22Rv1 (cell line): Measurements from ENCODE around the gene PIGB.

ENCODE experiments used
- CTCF ChIP-seq: fragments of 450-650 bp; IDR thresholded peaks from 2 replicates; pipeline ENCODE4 v1.5.1; 2017; ENCODE audit warnings: mild to moderate bottlenecking
- ZFX ChIP-seq: fragments of 450-650 bp; IDR thresholded peaks from 2 replicates; pipeline ENCODE4 v1.6.1; 2017; ENCODE audit warnings: antibody characterized with exemption, borderline replicate concordance

GRCh38 chr15:55381595-55381994, 62.6 kb downstream of the PIGB start:
- TF ChIP-seq CTCF (no peak), ZFX (no peak)
